Astrocyte (in vitro differentiated cells and primary cell): ENCODE measurements around the gene ROR1. TPM values are rescaled to one million over a fixed set of nuclear protein-coding genes. Genes with fewer than 3 reads are reported as not detected.
A peak's percentile ranks its signal among the peaks of the same experiment; 100 is the strongest.

Experiments used
- DNase-seq: peaks from one replicate; pipeline ENCODE4 v3.0.0-alpha.2; 2010; ENCODE audit warnings: low read depth
- FAIRE-seq: peaks from 2 replicates; lab custom pipeline; 2011; peaks lifted over from hg19 to GRCh38; lab: Jason Lieb, UNC
- H2AFZ ChIP-seq: 2 replicates; pipeline ENCODE4 v1.6.0; 2012; ENCODE audit warnings: low read depth, low read length, inconsistent platforms
- H3K27ac ChIP-seq: 2 replicates; pipeline ENCODE4 v1.5.1; 2011; ENCODE audit warnings: low read depth, low read length, inconsistent platforms
- H3K27me3 ChIP-seq: 2 replicates; pipeline ENCODE4 v1.6.0; 2011; ENCODE audit warnings: low read length, inconsistent platforms; ENCODE audit not compliant: insufficient read depth
- H3K36me3 ChIP-seq: 2 replicates; pipeline ENCODE4 v1.5.1; 2011; ENCODE audit warnings: low read length, inconsistent platforms; ENCODE audit not compliant: insufficient read depth
- H3K4me1 ChIP-seq: 2 replicates; pipeline ENCODE4 v1.5.1; 2011; ENCODE audit warnings: low read length, inconsistent platforms; ENCODE audit not compliant: insufficient read depth
- H3K4me2 ChIP-seq: 2 replicates; pipeline ENCODE4 v1.6.0; 2012; ENCODE audit warnings: low read length, inconsistent platforms
- H3K4me3 ChIP-seq: 2 replicates; pipeline ENCODE4 v1.5.1; 2011; ENCODE audit warnings: low read depth, mild to moderate bottlenecking, low read length, inconsistent platforms; ENCODE audit not compliant: insufficient read depth
- H3K79me2 ChIP-seq: 2 replicates; pipeline ENCODE4 v1.6.0; 2012; ENCODE audit warnings: mild to moderate bottlenecking, low read length, inconsistent platforms; ENCODE audit not compliant: insufficient read depth
- H3K9ac ChIP-seq: 2 replicates; pipeline ENCODE4 v1.6.0; 2012; ENCODE audit warnings: mild to moderate bottlenecking, low read length, inconsistent platforms
- H3K9me3 ChIP-seq: 2 replicates; pipeline ENCODE4 v1.5.1; 2012; ENCODE audit warnings: low read depth, mild to moderate bottlenecking, low read length, inconsistent platforms; ENCODE audit not compliant: insufficient read depth
- H4K20me1 ChIP-seq: 2 replicates; pipeline ENCODE4 v1.6.0; 2012; ENCODE audit warnings: low read length, inconsistent platforms; ENCODE audit not compliant: insufficient read depth
- H3K27ac Mint-ChIP-seq: one replicate; pipeline ENCODE4 v1.8.0; 2021; ENCODE audit warnings: mild to moderate bottlenecking, mixed read lengths; ENCODE audit not compliant: unreplicated experiment
- H3K27me3 Mint-ChIP-seq: one replicate; pipeline ENCODE4 v1.8.0; 2021; ENCODE audit warnings: low read depth, mixed read lengths; ENCODE audit not compliant: unreplicated experiment
- H3K36me3 Mint-ChIP-seq: one replicate; pipeline ENCODE4 v1.8.0; 2021; ENCODE audit warnings: low read depth, mixed read lengths; ENCODE audit not compliant: unreplicated experiment
- H3K4me1 Mint-ChIP-seq: one replicate; pipeline ENCODE4 v1.8.0; 2021; ENCODE audit warnings: low read depth, mixed read lengths; ENCODE audit not compliant: unreplicated experiment
- H3K4me3 Mint-ChIP-seq: one replicate; pipeline ENCODE4 v1.8.0; 2021; ENCODE audit warnings: mild to moderate bottlenecking, moderate library complexity, mixed read lengths; ENCODE audit not compliant: unreplicated experiment
- H3K9me3 Mint-ChIP-seq: one replicate; pipeline ENCODE4 v1.8.0; 2021; ENCODE audit warnings: mild to moderate bottlenecking, mixed read lengths; ENCODE audit not compliant: unreplicated experiment
- CTCF ChIP-seq: IDR thresholded peaks from 2 replicates; pipeline ENCODE4 v1.5.1; 2011; ENCODE audit warnings: low read depth, mild to moderate bottlenecking, inconsistent platforms, low read length, moderate library complexity; ENCODE audit not compliant: insufficient read depth
- EZH2 ChIP-seq: IDR thresholded peaks from 2 replicates; pipeline ENCODE4 v1.6.1; 2012; ENCODE audit warnings: mild to moderate bottlenecking, low read length, inconsistent platforms; ENCODE audit not compliant: insufficient read depth
- total RNA-seq: library from RNA; stranded (reverse); gene quantifications from 2 replicates; pipeline ENCODE4 v1.2.1, GENCODE V29; 2021

Gene ROR1
- total RNA-seq, 1 donor from 2014 or later, result 38.3 TPM

DNA sequence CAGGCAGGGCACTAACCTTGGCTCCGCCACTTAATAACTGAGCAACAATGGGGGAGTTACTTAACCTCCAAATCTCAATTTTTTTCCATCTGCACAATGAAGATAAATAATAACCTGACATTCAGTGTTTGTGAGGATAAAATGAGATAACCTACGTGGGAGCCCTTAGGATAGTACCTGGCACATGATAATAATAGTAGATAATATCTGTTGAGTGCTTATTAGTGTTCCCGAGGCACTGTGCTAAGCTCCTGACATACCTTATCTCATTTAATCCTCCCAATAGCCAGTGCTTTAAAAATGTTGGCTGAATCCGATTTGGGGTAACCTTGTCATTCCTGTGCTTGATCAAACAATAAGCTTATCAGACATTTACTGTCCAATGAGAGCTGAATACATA is 300.9 kb downstream of the ROR1 start:
- Histone ChIP-seq H3K9ac (no peak overlapping the region), H3K4me3 (no peak overlapping the region), H3K36me3 (no peaks in the 10 kb centered on the region), H3K79me2 (no peaks in the 10 kb centered on the region), H3K4me2 (no peak overlapping the region), H4K20me1 (no peaks in the 10 kb centered on the region), H2AFZ (no peak overlapping the region), H3K27ac (no peak overlapping the region), H3K4me1 (peaks cover 8% of the 10 kb centered on the region), H3K9me3 (no peaks in the 10 kb centered on the region), H3K27me3 (no peaks in the 10 kb centered on the region)
- H3K27me3 Mint-ChIP-seq, result no peaks in the 10 kb centered on the region
- no peak overlapping the region for H3K27ac Mint-ChIP-seq
- TF ChIP-seq CTCF (no peak), EZH2 (no peak)
- FAIRE-seq (no peak), DNase-seq (no peak)
- H3K4me3 Mint-ChIP-seq, result no peak overlapping the region
- peaks cover 22% of the 10 kb centered on the region for H3K4me1 Mint-ChIP-seq
- no peaks in the 10 kb centered on the region for H3K36me3 Mint-ChIP-seq
- H3K9me3 Mint-ChIP-seq, result no peaks in the 10 kb centered on the region

GRCh38 chr1:64077281-64077940 is 303.6 kb downstream of the ROR1 start:
- no peaks in the 10 kb centered on the region for H3K36me3 Mint-ChIP-seq
- Histone ChIP-seq H3K4me1 (peaks cover 9% of the 10 kb centered on the region), H3K27me3 (no peaks in the 10 kb centered on the region), H4K20me1 (no peaks in the 10 kb centered on the region), H3K79me2 (no peaks in the 10 kb centered on the region), H3K4me2 (no peak overlapping the region), H3K36me3 (no peaks in the 10 kb centered on the region), H3K27ac (no peak overlapping the region), H3K9me3 (no peaks in the 10 kb centered on the region), H3K9ac (no peak overlapping the region), H3K4me3 (no peak overlapping the region), H2AFZ (no peak overlapping the region)
- no peak overlapping the region for H3K4me3 Mint-ChIP-seq
- H3K27me3 Mint-ChIP-seq, result no peaks in the 10 kb centered on the region
- FAIRE-seq (peak; percentile 5), DNase-seq (no peak)
- no peak overlapping the region for H3K27ac Mint-ChIP-seq
- TF ChIP-seq CTCF (no peak), EZH2 (no peak)
- H3K9me3 Mint-ChIP-seq, result no peaks in the 10 kb centered on the region
- peaks cover 26% of the 10 kb centered on the region for H3K4me1 Mint-ChIP-seq

GRCh38 chr1:64080941-64081562 is 307.2 kb downstream of the ROR1 start:
- Histone ChIP-seq H3K4me3 (no peak overlapping the region), H4K20me1 (peaks cover 4% of the 10 kb centered on the region), H3K4me1 (peaks cover 9% of the 10 kb centered on the region), H2AFZ (no peak overlapping the region), H3K36me3 (no peaks in the 10 kb centered on the region), H3K9ac (no peak overlapping the region), H3K4me2 (no peak overlapping the region), H3K9me3 (no peaks in the 10 kb centered on the region), H3K27ac (no peak overlapping the region), H3K79me2 (no peaks in the 10 kb centered on the region), H3K27me3 (no peaks in the 10 kb centered on the region)
- no peaks in the 10 kb centered on the region for H3K9me3 Mint-ChIP-seq
- H3K4me3 Mint-ChIP-seq, result no peak overlapping the region
- H3K27ac Mint-ChIP-seq, result no peak overlapping the region
- no peaks in the 10 kb centered on the region for H3K27me3 Mint-ChIP-seq
- H3K36me3 Mint-ChIP-seq, result peaks cover 2% of the 10 kb centered on the region
- TF ChIP-seq CTCF (no peak), EZH2 (no peak)
- no peak for FAIRE-seq
- no peak for DNase-seq
- H3K4me1 Mint-ChIP-seq, result peaks cover 14% of the 10 kb centered on the region
